ENCODE data around the gene HIRIP3.
"Not testable (repeated sequence)": the region's sequence is repeated elsewhere in the genome, so short reads cannot be mapped to it uniquely, and the experiment has no call there.

GRCh38 chr16:30015450-30015849 lies 20.0 kb upstream of the HIRIP3 start:
- TF ChIP-seq CTCF (optimal IDR thresholded peaks at IDR 0.05 in 1 of 3, IDR thresholded peaks at IDR 0.05 in 1 of 3, conservative IDR thresholded peaks at IDR 0.05 in 1 of 3; ENCODE audit: extremely low read depth in 1 of 3, insufficient read depth in 2 of 3, low read length in 3 of 3); EZH2 (IDR thresholded peaks at IDR 0.05; ENCODE audit: low read length): not testable (repeated sequence)
